Measurements from ENCODE around the gene ZNF200.
"Not testable (repeated sequence)": the region's sequence is repeated elsewhere in the genome, so short reads cannot be mapped to it uniquely, and the experiment has no call there.

The ZNF200 gene

DNA sequence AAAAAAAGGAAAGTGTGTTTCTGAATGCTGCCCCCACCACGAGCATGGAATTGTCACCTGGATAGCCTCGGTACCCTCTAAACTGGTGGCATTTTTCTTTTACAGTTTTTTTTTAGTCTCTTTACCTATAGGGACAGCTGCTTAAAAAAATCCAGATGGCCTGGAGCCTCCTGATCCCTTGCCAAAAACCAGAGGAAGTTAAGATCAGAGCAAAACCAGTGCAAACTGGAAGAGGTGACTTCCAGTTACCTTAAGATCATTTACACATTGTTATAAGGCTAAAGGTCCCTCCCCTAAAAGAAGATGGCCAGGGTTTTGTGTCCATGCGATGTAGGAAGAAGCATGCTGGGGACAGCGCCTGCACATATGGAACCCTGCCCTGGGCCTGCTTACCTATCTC is 18.0 kb upstream of the ZNF200 start:
- no peak for DNase-seq

DNA sequence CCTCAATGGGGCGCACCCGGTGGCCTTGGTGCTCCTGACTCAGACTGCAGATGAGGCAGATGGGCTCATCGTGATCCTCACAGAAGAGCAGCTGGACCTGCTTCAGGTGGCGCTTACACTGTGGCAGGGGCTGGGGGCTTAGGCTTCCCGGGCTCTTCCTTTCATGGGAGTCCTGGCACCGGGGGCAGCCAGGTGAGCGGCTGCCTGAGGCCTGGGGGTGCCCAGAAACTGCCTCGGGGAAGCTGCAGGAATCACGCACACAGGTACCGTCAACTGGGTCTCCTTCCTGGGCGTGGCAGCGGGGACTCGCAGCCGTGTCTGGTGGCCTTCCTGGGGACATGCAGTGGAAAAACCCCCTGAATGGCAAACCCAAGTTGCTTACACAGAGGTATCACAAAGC is 14.5 kb upstream of the ZNF200 start:
- no peak for DNase-seq

DNA sequence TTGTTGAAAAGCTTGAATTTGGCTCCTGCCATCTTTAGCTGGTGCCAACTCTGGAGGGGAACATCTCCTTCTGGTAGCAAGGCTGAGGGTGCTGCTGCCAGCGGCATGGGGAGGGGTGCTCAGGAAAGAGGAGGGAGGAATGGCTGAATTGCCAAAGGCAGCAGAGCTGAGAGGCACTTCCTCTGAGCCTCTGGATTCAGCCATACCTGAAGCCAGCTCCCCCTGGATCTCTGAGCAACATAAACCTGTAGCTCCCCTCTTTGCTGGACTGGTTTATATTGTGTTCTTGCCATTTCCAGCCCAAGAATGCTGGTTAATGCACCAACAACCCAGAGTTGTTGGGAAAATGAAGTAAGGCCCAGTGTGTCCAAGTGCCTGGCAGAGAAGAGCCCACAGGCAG is 14.1 kb upstream of the ZNF200 start:
- DNase-seq = no peak

DNA sequence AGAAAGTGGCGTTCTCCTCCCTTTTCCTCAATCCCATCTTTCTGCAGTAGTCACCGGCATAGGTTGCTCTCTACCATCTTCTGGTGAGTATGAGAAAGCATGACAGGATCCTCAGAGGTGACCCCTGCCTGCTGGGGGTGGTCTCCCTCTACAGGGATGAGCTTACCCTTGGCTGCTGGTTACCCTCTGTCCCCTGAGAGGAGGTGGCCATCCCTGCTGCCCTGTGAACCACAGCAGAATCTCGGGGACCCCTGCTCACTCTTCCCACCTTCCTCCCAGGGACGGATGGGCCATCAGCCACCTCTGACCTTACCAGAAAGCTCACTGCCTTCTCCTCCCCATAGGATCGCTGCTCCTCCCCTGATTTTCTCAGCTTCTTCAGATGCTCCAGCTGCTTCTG is 13.6 kb upstream of the ZNF200 start:
- no peak for DNase-seq

DNA sequence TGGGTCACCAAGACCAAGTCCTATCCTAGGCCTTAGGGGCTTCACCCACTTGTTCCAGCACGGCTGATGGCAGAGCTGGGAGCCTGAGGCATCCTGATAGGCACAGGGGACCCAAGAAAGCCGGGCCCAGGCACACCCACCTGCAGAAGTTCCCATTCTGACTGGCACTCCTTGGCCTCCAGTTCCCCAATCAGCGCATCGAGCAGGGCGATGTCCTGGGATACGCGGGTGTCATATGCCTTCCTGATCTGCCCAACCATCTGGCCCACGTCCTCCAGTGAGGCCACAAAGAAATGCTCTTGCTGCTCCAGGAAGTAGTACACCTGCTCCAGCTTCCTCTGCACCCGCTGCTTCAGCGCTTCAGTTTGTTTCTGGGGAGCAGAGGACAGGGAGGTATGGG is 11.9 kb upstream of the ZNF200 start:
- no peak for DNase-seq

DNA sequence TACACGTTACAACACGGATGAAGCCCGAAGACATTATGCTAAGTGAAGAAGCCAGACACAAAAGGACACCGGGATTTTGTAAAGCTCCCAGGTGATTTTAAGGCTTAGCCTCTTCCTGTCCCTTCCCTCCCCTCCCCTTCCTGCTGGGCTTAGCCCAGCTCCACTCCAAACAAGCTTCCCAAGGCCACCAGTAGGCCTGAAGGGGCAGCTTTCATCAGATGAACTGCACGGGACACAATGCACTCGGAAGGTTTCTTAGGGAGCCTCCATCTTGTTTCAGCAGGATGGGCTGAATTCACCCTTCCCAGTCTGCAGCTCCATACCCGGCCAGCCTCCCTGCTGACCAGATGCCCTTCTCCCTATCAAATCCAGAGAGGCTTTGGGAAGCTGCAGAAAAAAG is 11.0 kb upstream of the ZNF200 start:
- no peak for DNase-seq

DNA sequence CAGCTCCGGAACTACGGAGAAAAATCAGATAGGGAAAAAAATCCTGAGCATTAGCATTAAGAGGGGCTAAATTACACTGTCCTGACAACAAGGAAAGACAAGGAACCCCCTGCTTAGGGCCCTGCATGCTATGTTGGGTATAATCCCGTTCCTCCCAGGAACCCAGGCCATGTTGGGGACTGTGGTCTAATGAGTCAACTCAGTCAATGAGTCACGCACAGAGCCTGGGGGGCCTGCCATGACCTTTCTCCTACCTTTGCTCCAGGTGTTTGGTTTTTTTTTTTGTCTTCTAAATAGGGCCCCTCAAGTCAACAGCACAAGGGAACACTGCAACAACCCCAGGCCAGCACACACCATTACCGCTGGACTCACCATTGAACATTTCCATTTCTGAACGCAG is 8.9 kb upstream of the ZNF200 start:
- DNase-seq = no peak

DNA sequence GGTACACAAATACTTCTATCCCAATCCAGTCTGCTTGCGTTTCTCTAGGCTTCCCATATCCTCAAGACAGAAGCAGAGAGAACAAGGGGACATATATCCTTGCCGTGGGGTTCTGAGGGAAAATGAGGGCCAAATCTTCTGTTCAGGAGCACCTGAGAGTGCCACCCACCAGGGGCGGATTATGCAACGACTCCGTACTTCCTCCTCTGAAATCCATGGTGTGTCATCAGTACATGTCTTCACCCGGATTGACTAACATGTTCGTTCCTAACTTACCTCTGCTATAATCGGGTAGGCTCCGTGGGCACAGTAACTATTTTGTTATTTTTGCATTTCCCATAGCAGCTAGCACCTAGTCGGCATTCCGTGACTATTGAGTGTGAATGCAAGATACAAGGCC is 7.8 kb upstream of the ZNF200 start:
- no peak for DNase-seq

DNA sequence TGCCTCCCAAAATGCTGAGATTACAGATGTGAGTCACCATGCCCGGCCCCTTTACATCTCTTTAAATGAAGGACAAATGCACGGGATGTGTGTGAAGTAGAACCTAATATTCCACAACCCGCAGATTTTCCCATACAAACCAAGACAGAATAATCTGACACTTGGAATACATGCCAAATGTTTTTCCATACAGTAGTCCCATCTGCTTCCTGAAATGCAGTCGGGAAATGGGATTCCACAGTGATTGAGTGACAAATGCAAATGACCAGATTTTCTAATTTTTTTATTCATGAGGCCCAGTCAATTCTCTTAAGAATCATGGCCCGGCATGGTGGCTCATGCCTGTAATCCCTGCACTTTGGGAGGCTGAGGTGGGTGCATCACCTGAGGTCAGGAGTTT is 6.8 kb upstream of the ZNF200 start:
- no peak for DNase-seq

DNA sequence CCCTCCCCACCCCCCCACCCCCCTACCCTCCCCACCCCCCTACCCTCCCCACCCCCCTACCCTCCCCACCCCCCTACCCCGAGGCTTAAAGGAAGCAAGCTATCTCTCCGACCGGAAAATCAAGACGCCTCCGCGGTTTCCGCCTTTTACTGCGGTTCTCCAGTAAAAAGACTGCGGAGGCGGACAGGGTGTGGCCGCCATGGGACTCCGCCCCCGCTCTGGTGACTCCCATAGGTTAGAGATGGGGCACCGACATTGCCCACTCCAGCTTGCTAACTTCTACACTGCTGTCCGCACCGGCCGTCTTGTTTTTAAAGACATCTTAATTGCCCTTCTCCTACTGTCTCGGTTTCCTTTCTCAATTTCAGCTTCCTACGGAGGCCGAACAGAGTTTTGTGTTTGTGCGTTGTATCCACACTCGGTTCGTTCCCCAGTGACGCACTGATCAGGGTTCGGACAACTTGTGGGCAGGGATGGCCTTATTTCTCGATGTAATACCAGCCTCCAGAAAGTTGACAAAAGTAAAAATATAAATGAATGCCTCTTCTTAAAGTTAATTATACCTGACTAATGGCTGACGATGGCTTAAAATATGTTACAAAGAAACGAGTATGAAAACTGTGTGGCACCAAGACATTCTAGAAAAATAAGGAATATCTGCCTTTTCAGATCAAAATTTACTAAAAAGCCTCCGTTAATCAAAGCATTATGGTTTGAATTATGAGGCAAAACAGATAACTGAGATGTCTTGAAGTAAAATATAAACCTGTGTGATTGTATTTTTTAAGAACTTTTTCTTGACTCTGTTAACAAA is 1.1 kb upstream of the ZNF200 start:
- DNase-seq = peak; percentile 71

DNA sequence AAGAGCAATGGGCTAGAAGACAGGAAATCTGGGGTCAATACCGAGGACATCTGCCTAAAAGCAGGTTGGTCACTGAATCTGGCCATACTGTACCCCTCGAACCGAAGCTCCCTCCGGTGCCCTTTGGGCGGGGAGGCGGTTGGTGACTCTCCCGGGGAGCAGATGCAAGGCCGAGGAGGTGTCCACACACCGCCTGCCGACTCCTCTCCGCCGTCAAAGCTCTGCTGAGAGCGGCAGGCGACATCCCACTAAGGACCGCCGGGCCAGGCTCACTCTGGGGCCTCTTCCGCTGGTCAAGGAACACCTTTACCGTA is 458 bp downstream of the ZNF200 start:
- DNase-seq = no peak

DNA sequence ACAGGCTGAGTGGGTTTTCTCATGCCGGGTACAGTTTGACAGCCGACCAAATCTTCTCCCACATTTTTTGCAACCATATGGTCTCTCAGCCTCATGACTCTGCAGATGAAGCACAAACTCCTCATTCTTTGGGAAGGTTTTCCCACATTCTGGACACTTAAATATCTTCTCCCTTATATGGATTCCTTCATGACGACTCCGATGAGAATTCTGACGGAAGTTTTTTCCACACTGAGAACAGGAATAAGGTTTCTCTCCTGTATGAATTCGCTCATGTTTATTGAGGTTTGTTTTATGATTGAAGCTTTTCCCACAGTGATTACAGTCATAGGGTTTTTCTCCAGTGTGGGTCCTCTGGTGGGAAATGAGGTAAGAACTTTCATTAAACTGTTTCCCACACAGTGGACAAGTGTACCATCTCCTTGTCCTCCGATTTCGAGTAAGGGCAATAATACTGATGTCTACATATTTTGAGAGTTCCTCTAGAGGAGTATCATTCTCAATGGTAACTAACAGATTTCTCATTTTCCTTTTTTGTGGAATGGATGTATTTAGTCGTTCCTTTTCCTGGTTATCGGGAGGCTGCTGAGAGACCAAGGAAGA is 10.9 kb downstream of the ZNF200 start:
- no peak for DNase-seq

DNA sequence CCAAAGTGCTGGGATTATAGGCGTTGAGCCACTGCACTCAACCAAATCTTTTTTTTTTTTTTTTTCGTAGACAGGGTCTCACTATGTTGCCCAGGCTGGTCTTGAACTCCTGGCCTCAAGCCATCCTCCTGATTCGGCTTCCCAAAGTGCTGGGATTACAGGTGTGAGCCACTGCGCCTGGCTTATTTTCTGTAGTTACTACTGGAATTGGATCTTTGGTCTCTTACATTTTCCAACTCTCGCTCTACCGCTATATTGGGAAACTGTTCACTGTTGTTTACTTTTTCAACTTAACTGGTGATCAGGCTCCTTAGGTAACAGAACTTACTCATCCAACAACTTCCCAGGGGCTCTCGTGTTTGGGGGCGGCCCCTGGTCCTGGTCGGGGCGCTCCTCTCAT is 14.1 kb downstream of the ZNF200 start:
- no peak for DNase-seq

DNA sequence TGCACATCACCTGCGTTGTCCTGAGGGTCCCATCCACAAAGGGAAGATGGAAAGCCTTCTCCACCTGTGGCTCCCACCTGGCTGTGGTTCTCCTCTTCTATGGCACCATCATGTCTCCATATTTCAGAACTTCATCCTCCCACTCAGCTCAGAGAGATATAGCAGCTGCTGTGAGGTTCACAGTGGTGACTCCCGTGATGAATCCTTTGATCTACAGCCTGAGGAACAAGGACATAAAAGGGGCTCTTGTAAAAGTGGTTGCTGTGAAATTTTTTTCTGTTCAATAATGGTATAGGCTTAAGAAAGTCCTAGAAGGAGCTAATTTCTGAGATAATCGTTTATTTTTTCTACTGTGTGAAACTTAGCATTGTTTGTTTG is 18.7 kb downstream of the ZNF200 start:
- no peak for DNase-seq

DNA sequence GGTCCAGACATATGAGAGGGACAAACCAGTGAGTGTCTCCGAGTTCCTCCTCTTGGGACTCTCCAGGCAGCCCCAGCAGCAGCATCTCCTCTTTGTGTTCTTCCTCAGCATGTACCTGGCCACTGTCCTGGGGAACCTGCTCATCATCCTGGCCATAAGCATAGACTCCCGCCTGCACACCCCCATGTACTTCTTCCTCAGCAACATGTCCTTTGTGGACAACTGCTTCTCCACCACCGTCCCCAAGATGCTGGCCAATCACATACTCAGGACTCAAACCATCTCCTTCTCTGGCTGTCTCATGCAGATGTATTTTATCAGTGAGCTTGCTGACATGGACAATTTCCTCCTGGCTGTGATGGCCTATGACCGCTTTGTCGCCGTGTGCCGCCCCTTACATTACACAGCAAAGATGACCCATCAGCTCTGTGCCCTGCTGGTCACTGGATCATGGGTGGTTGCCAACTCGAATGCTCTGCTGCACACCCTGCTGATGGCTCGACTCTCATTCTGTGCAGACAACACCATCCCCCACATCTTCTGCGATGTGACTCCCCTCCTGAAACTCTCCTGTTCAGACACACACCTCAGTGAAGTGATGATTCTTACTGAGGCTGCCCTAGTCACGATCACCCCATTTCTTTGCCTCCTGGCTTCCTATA is 19.2 kb downstream of the ZNF200 start:
- DNase-seq = no peak

DNA sequence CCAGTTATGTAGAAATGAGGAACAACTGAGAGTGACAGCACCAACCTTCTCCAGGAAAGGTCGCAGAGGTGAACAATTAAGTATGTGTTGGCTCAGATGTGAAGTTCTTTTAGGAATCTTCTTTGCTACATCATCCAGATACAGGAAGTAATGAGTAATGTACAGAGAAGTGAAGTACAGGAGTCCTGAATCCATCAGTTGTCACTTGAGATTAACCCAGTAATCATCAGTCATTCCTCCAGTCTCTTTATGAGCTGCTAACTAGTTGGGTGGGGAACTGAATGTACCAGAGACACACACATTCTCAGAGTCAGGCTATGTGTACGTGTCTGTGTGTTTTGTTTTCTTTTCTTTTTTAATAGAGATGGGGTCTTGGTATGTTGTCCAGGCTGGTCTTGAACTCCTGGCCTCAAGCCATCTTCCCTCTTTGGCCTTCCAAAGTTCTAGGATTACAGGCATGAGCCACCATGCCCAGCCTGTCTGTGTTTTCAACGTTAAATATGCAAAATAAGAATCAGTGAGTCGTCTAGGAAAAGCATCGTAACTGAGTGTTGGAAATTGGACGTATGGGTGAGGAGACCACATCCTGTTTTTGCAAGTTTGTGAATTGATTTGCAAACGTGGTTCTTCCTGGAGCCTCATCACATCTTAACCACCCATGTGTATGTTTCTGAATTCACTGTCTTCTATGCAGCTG is 19.9 kb downstream of the ZNF200 start:
- DNase-seq = no peak

DNA sequence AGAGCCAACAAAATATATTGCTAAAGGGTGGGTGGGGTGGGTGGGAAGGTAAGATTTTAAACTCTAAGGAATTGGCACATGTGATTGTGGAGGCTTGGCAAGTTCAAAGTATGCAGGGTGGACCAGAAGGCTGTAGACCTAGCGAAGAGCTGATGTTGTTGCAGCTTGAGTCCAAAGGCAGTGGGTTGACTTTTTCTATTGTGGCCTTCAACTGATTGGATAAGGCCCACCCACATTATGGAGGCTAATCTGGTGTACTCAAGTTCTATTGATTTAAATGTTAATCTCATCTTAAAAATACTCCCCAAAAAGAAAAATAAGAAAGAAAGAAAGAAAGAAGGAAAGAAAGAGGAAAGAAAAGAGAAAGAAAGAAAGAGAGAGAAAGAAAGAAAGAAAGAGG is 22.4 kb downstream of the ZNF200 start:
- DNase-seq = no peak

DNA sequence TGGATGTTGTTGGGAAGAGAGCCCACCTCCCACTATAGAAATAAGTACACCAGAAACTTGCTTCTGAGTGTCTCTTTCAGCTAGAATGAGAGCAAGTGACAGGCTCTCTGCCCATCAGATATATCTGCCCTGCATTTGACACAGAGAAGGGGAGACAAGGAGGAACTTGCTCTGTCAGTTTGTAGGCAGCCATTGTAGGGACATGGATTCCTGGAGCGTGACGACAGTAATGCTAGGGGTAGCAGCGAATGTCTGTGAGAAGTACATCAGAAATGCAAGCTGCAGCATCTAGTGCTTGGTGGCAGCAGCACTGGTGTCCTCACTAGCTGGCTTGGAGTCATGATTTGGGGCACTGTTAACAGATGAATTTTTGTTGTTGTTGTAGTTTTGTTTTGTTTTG is 23.0 kb downstream of the ZNF200 start:
- no peak for DNase-seq

DNA sequence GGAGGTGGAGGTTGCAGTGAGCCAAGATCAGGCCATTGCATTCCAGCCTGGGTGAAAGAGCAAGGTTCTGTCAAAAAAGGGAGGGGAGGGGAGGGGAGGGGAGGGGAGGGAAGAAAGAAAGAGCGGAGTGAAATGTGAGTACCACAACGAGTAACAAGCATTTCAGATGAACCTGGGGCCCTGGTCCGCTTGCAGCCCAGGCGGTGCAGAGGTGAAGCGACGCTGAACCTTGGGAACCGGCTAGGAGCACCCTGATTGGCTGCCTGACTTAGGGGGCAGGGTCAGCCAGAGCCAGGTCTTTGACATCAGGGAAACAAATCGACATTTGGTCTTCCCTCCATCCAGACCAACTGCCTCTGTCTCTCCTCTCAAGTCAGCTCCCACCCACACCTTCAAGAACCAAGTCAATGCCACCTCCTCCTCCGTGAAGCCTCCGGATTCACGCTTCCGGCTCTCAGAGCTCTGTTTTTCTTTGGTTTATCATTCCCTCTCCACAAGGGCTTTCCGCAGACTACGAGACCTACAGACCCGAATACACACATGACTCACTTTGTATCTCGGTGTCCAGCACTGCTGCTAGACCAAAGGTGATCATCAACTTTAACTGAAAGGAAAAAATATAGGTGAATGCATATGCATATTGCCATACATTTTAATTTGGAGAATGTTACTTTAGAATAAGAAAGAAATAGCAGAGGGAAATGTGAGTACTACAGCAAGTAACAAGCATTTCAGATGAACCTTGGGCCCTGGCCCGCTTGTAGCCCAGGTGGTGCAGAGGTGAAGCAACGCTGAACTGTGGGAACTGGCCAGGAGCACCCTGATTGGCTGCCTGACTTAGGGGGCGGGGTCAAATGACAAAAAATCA is 27.6 kb downstream of the ZNF200 start:
- no peak for DNase-seq

DNA sequence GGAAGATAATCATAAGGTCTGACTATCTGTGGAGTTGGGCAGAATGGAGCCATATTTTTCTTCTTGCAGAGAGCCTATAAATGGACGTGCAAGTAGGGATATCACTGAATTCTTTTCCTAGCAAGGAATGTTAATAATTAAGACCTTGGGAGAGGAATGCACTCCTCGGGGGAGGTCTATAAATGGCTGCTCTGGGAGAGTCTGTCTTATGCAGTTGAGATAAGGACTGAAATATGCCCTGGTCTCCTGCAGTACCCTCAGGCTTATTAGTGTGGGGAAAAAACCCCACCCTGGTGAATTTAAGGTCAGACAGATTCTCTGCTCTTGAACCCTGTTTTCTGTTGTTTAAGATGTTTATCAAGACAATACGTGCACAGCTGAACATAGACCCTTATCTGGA is 29.0 kb downstream of the ZNF200 start:
- DNase-seq = not testable (repeated sequence)

DNA sequence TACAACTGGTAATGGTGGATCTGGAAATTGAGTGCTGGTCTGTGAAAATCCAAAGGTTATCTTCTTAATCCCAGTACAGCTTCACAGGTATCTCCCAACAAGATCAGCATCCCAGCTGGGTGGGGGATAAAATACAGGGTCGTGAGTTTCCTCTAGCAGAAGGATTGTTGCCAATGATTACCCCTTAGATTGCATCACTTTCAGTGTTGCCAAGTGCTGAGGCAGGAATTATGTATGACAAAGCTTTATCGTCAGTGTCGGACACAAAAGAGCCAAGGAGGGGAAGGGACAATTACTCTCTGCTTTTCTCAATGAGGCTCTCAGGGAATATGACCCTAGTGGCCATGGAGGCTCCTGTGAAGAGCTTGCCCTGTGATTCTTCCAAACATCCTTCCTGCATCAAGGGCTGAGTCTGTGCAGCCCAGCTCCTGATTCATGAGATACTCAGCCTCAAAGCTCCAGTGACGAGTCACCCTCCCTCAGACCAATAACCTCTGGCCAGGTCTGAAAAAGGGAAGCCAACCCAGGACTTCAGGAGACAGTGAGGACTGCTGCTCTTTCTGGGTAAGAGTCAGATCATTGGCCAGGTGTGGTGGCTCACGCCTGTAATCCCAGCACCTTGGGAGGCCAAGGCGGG is 31.9 kb downstream of the ZNF200 start:
- no peak for DNase-seq

DNA sequence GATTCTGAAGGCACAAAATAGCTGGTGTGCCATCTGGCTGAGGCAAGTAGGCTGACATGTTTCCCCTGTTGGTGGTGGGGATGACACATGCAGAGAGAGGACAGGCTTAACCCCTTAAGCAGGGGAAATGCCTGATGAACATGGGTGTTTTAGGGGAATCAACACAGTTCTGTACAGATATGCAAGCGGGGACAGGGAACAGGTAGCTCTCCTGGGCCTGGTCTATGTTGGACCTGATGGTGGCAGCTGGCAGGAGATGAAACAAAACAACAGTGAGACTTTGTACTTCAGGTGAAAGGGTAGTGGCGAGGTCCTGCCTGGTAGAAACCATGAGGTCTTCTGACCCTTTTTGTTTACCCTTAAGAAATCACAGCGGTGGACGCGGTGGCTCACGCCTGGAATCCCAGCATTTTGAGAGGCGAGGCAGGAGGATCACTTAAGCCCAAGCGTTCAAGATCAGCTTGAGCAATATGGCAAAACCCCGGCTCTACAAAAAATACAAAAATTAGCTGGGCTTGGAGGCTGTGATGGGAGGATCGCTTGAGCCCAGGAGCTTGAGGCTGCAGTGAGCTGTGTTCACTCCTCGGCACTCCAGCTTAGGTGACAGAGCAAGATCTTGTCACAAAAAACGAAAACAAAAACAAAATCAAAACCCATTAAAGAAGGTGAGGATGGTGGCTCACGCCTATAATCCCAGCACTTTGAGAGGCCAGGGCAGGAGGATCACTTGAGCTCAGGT is 36.5 kb downstream of the ZNF200 start:
- DNase-seq = no peak

All from hematopoietic multipotent progenitor cell treated with erythropoietin and hydrocortisone succinate and interleukin-3 and kit ligand, for 6 days (in vitro differentiated cells).